B cell (primary cell): Measurements from ENCODE around the gene MYH14.

ENCODE experiments used
- CTCF ChIP-seq: fragments of 200-600 bp; IDR thresholded peaks from one replicate; pipeline ENCODE4 v1.8.0; 2022; ENCODE audit warnings: antibody characterized with exemption, mild to moderate bottlenecking
- EZH2 ChIP-seq: IDR thresholded peaks from 2 replicates; pipeline ENCODE4 v1.6.1; 2012; ENCODE audit warnings: borderline replicate concordance, low read depth, mild to moderate bottlenecking, moderate library complexity, low read length; ENCODE audit not compliant: insufficient read depth, poor library complexity, severe bottlenecking

DNA sequence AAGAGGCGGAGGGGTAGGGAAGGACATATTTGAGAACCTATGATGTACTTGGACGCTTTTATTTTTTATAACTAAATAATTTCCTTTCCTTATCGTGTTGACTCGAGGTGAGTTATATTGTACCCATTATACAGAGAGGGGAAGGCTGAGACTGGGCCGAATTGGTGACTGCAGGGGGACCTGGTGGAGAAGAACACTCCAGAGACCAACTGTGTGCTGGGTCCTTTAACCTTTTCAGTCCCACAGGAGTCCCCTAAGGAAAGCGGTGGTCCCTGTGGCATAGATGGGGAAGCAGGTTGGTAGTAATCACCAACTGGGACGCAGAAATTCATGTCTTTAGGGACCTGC is 633 bp downstream of the MYH14 start:
- no peak for TF ChIP-seq CTCF
- no peak for TF ChIP-seq EZH2
